Smooth muscle cell (in vitro differentiated cells): ENCODE results near the gene SLC5A12. TPM values are rescaled to one million over a fixed set of nuclear protein-coding genes. Genes with fewer than 3 reads are reported as not detected.
A peak's percentile ranks its signal among the peaks of the same experiment; 100 is the strongest.

Source experiments
- DNase-seq: peaks from one replicate; lab custom pipeline; 2025; ENCODE audit not compliant: unreplicated experiment; lab: John Stamatoyannopoulos, UW
- H2AFZ ChIP-seq: fragments of 200-600 bp; sonication (generic); 2 replicates; pipeline ENCODE4 v1.6.0; 2016; ENCODE audit warnings: antibody characterized with exemption, low read depth, mild to moderate bottlenecking
- H3F3A ChIP-seq: fragments of 200-600 bp; sonication (generic); 2 replicates; pipeline ENCODE4 v1.6.0; 2017; ENCODE audit warnings: antibody characterized with exemption, low read depth
- H3K27ac ChIP-seq: fragments of 200-600 bp; sonication (generic); 2 replicates; pipeline ENCODE4 v1.5.1; 2016; ENCODE audit warnings: low read depth, mild to moderate bottlenecking
- H3K27me3 ChIP-seq: fragments of 200-600 bp; sonication (generic); 2 replicates; pipeline ENCODE4 v1.6.1; 2016; ENCODE audit warnings: low read depth, mild to moderate bottlenecking
- H3K36me3 ChIP-seq: fragments of 200-600 bp; sonication (generic); 2 replicates; pipeline ENCODE4 v1.5.1; 2016; ENCODE audit warnings: low read depth
- H3K4me1 ChIP-seq: fragments of 200-600 bp; sonication (generic); 2 replicates; pipeline ENCODE4 v1.5.1; 2016; ENCODE audit warnings: low read depth
- H3K4me2 ChIP-seq: fragments of 200-600 bp; sonication (generic); 2 replicates; pipeline ENCODE4 v1.6.0; 2016; ENCODE audit warnings: mild to moderate bottlenecking
- H3K4me3 ChIP-seq: fragments of 200-600 bp; sonication (generic); 2 replicates; pipeline ENCODE4 v1.5.1; 2016; ENCODE audit warnings: mild to moderate bottlenecking
- H3K79me2 ChIP-seq: fragments of 200-600 bp; sonication (generic); 2 replicates; pipeline ENCODE4 v1.6.0; 2016; ENCODE audit warnings: low read depth, mild to moderate bottlenecking
- H3K9ac ChIP-seq: fragments of 200-600 bp; sonication (generic); 2 replicates; pipeline ENCODE4 v1.6.0; 2016; ENCODE audit warnings: low read depth
- H3K9me3 ChIP-seq: fragments of 200-600 bp; sonication (generic); replicated peaks from 2 replicates; pipeline ENCODE4 v1.5.1; 2016; ENCODE audit warnings: low read depth
- H4K20me1 ChIP-seq: fragments of 200-600 bp; sonication (generic); 2 replicates; pipeline ENCODE4 v1.6.0; 2016; ENCODE audit warnings: low read depth
- CTCF ChIP-seq: fragments of 200-600 bp; sonication (generic); IDR thresholded peaks from 2 replicates; pipeline ENCODE4 v1.5.1; 2017; ENCODE audit warnings: borderline replicate concordance, mild to moderate bottlenecking, antibody characterized with exemption; ENCODE audit not compliant: insufficient read depth, poor library complexity, severe bottlenecking
- WGBS: methylation state at CpG from one replicate; pipeline ENCODE4 v1.1.7; 2016; ENCODE audit warnings: low lambda C conversion rate; 5-methylcytosine and 5-hydroxymethylcytosine counted together
- polyA plus RNA-seq: library from polyadenylated mRNA; unstranded; fragments of >200 nt; fragmentation: Nextera tagmentation; extraction: Ambion mirVana; gene quantifications from 2 replicates; pipeline ENCODE4 v1.2.1, GENCODE V29; 2016
- total RNA-seq: library from RNA; depleted of rRNA; stranded (reverse); fragments of >200 nt; gene quantifications from 2 replicates; pipeline ENCODE4 v1.2.3, GENCODE V29; 2014

Gene SLC5A12
- total and polyA plus RNA-seq, 2 experiments from 2014 or later = 4.6 to 11.7 TPM

- Histone ChIP-seq H3K4me3 (no peak overlapping the region), H3F3A (no peaks in the 10 kb centered on the region), H3K27me3 (no peaks in the 10 kb centered on the region), H3K4me1 (peaks cover 9% of the 10 kb centered on the region), H3K9me3 (no peaks in the 10 kb centered on the region), H3K9ac (no peak overlapping the region), H2AFZ (no peak overlapping the region), H3K4me2 (no peak overlapping the region), H4K20me1 (no peaks in the 10 kb centered on the region), H3K27ac (no peak overlapping the region), H3K36me3 (no peaks in the 10 kb centered on the region), H3K79me2 (no peaks in the 10 kb centered on the region)
- no peak for DNase-seq
- no peak for TF ChIP-seq CTCF
- 95% methylated on average over 5 of the region's 5 CpGs for WGBS
Observed at GRCh38 chr11:26739366-26740073, 17.7 kb upstream of the SLC5A12 start.

DNA sequence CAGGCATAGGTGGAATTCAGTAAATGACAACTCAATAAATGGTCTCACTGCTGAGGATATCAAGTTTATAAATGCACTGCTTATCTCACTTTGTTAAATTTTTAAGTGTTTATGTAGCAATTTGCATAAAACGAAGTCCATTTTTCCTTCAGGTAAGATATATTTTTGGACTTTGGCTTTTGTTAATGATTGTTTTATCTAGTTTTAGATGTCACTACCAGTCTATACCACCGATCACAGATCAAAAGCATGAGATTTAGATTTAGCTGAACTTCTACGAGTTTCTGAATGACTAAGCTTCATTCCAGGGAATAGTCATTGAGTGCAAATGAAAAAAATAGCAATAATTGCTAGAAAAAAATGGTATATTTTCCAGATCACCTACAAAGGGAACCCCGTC is 12.8 kb upstream of the SLC5A12 start:
- Histone ChIP-seq H3K36me3 (no peaks in the 10 kb centered on the region), H3K9me3 (no peaks in the 10 kb centered on the region), H3K9ac (no peak overlapping the region), H4K20me1 (no peaks in the 10 kb centered on the region), H2AFZ (no peak overlapping the region), H3K79me2 (no peaks in the 10 kb centered on the region), H3K27ac (no peak overlapping the region), H3K4me1 (no peaks in the 10 kb centered on the region), H3K27me3 (no peaks in the 10 kb centered on the region), H3K4me2 (no peak overlapping the region), H3K4me3 (no peak overlapping the region), H3F3A (no peaks in the 10 kb centered on the region)
- TF ChIP-seq CTCF = no peak
- DNase-seq = no peak
- 89% methylated on average over 4 of the region's 4 CpGs for WGBS

- no peaks in the 10 kb centered on the region for H4K20me1 ChIP-seq
- H3K9ac ChIP-seq = no peak overlapping the region
- no peaks in the 10 kb centered on the region for H3K9me3 ChIP-seq
- WGBS = 68% methylated on average over 1 of the region's 1 CpG
- H2AFZ ChIP-seq = no peak overlapping the region
- H3K79me2 ChIP-seq = no peaks in the 10 kb centered on the region
- TF ChIP-seq CTCF = no peak
- H3K4me1 ChIP-seq = no peaks in the 10 kb centered on the region
- H3K36me3 ChIP-seq = no peaks in the 10 kb centered on the region
- H3K4me3 ChIP-seq = no peak overlapping the region
- H3K4me2 ChIP-seq = peak overlapping the region; percentile 25
- no peaks in the 10 kb centered on the region for H3F3A ChIP-seq
- DNase-seq = no peak
- H3K27ac ChIP-seq = no peak overlapping the region
- H3K27me3 ChIP-seq = no peaks in the 10 kb centered on the region
Observed at GRCh38 chr11:26731084-26731456, 9.2 kb upstream of the SLC5A12 start.
